Natural killer cell (primary cell): ENCODE results near the gene CDK11B. TPM values are rescaled to one million over a fixed set of nuclear protein-coding genes. Genes with fewer than 3 reads are reported as not detected.

Experiments used
- ATAC-seq, 3 donors: fragments of 150-1000 bp in 2 of 3; fragments of 200-7000 bp in 1 of 3; cut with Tn5 transposase; 1 replicate in 1 of 3; 2 replicates in 2 of 3; pipeline ENCODE4 v1.10.0; 2021; ENCODE audit warnings: mild to moderate bottlenecking in 2 of 3, moderate library complexity in 2 of 3
- DNase-seq, 2 donors: peaks; one replicate each; pipeline versions ENCODE4 v3.0.0 to v3.0.0-alpha.2; 2013 to 2021; ENCODE audit warnings: mixed read lengths in 1 of 2
- H3K27ac ChIP-seq: one replicate; pipeline ENCODE4 v1.5.1; 2013; ENCODE audit warnings: mild to moderate bottlenecking, low read length
- H3K27me3 ChIP-seq: one replicate; pipeline ENCODE4 v1.6.1; 2013; ENCODE audit warnings: low read length; ENCODE audit not compliant: control insufficient read depth, insufficient read depth
- H3K36me3 ChIP-seq: one replicate; pipeline ENCODE4 v1.6.1; 2013; ENCODE audit warnings: low read length; ENCODE audit not compliant: control insufficient read depth, insufficient read depth
- H3K4me1 ChIP-seq: one replicate; pipeline ENCODE4 v1.6.1; 2013; ENCODE audit warnings: low read length; ENCODE audit not compliant: control insufficient read depth, insufficient read depth
- H3K4me3 ChIP-seq: one replicate; pipeline ENCODE4 v1.5.1; 2013; ENCODE audit warnings: low read length
- H3K9me3 ChIP-seq: one replicate; pipeline ENCODE4 v1.6.1; 2013; ENCODE audit warnings: low read length; ENCODE audit not compliant: control insufficient read depth, insufficient read depth
- H3K27ac Mint-ChIP-seq, 2 donors: one replicate each; pipeline ENCODE4 v1.8.0; 2022; ENCODE audit warnings: mild to moderate bottlenecking in 2 of 2, mixed read lengths in 2 of 2, moderate library complexity in 1 of 2
- H3K27me3 Mint-ChIP-seq, 2 donors: one replicate each; pipeline ENCODE4 v1.8.0; 2022; ENCODE audit warnings: low read depth in 2 of 2, mixed read lengths in 2 of 2
- H3K36me3 Mint-ChIP-seq: one replicate; pipeline ENCODE4 v1.8.0; 2022; ENCODE audit warnings: mixed read lengths
- H3K4me1 Mint-ChIP-seq, 2 donors: one replicate each; pipeline ENCODE4 v1.8.0; 2022; ENCODE audit warnings: mixed read lengths in 2 of 2
- H3K4me3 Mint-ChIP-seq: one replicate; pipeline ENCODE4 v1.8.0; 2022; ENCODE audit warnings: mild to moderate bottlenecking, moderate library complexity, mixed read lengths
- H3K9me3 Mint-ChIP-seq, 2 donors: one replicate each; pipeline ENCODE4 v1.8.0; 2022; ENCODE audit warnings: mixed read lengths in 2 of 2
- WGBS: methylation state at CpG from one replicate; pipeline ENCODE4 v1.1.7; 2013; ENCODE audit warnings: missing lambda C conversion rate; ENCODE audit not compliant: insufficient coverage; 5-methylcytosine and 5-hydroxymethylcytosine counted together
- intact Hi-C: fragments of 100-400 bp; cut with micrococcal nuclease; formaldehyde crosslinking; loops from one replicate; pipeline ENCODE4 v1.14.2; 2022
- total RNA-seq, 4 donors: library from RNA; stranded (reverse); fragments of 120-200 nt in 1 of 4; gene quantifications; one replicate each; pipeline versions ENCODE4 v1.2.3 to v1.2.4, GENCODE V29; 2013 to 2022
- TF ChIP-seq, protein P1 (sequence below): fragments of 200-600 bp; IDR thresholded peaks from one replicate; pipeline ENCODE4 v1.8.0; 2022; ENCODE audit warnings: antibody characterized with exemption

Gene CDK11B
- total RNA-seq, 3 donors from 2014 or later (not counting 1 experiment from before 2014, with no cell fraction given), result 49.6 to 65.9 (median 50.2) TPM

DNA sequence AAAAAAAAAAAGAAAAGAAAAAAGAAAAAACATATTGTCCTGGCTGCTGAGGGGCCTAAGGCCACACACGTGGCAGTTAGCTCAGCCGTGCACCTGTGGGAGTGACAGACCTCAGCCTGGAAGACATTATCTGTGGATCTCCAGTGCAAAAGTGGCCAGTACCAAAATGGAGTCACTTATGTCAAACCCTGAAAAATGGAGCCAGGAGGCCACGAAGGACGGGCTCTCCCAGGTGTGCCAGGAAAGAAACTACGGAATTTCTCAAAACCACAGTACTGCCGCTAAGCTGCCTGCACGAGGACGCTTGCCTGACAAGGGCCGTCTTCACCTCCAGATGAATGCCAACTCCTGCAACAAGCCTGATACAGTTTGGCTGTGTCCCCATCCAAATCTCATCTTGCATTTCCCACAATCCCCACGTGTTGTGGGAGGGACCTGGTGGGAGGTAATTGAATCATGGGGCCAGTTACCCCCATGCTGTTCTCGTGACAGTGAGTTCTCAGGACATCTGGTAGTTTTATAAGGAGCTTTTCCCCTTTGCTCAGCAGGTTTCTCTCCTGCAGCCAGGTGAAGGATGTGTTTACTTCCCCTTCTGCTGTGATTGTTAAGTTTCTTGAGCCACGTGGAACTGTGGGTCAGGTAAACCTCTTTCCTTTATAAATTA, 48.9 kb downstream of the CDK11B start:
- H3K27ac Mint-ChIP-seq, result no peak overlapping the region
- H3K27me3 Mint-ChIP-seq, result no peaks in the 10 kb centered on the region
- Histone ChIP-seq H3K27me3 (no peaks in the 10 kb centered on the region), H3K36me3 (no peaks in the 10 kb centered on the region), H3K4me1 (peaks cover 15% of the 10 kb centered on the region), H3K27ac (no peak overlapping the region), H3K4me3 (no peak overlapping the region), H3K9me3 (no peaks in the 10 kb centered on the region)
- no peaks in the 10 kb centered on the region for H3K36me3 Mint-ChIP-seq
- peaks cover 14 to 16% of the 10 kb centered on the region in 2 donors for H3K4me1 Mint-ChIP-seq
- intact Hi-C loops, result loop anchor here (10.0 kb wide), 1 partner anchor 65 kb away; no protein-coding TSS in a partner anchor
- DNase-seq (no peak), ATAC-seq (no peak)
- no peaks in the 10 kb centered on the region for H3K9me3 Mint-ChIP-seq
- 82% methylated on average over 11 of the region's 12 CpGs for WGBS
- H3K4me3 Mint-ChIP-seq, result no peak overlapping the region
- TF ChIP-seq, protein P1, sequence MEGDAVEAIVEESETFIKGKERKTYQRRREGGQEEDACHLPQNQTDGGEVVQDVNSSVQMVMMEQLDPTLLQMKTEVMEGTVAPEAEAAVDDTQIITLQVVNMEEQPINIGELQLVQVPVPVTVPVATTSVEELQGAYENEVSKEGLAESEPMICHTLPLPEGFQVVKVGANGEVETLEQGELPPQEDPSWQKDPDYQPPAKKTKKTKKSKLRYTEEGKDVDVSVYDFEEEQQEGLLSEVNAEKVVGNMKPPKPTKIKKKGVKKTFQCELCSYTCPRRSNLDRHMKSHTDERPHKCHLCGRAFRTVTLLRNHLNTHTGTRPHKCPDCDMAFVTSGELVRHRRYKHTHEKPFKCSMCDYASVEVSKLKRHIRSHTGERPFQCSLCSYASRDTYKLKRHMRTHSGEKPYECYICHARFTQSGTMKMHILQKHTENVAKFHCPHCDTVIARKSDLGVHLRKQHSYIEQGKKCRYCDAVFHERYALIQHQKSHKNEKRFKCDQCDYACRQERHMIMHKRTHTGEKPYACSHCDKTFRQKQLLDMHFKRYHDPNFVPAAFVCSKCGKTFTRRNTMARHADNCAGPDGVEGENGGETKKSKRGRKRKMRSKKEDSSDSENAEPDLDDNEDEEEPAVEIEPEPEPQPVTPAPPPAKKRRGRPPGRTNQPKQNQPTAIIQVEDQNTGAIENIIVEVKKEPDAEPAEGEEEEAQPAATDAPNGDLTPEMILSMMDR, result no peak

DNA sequence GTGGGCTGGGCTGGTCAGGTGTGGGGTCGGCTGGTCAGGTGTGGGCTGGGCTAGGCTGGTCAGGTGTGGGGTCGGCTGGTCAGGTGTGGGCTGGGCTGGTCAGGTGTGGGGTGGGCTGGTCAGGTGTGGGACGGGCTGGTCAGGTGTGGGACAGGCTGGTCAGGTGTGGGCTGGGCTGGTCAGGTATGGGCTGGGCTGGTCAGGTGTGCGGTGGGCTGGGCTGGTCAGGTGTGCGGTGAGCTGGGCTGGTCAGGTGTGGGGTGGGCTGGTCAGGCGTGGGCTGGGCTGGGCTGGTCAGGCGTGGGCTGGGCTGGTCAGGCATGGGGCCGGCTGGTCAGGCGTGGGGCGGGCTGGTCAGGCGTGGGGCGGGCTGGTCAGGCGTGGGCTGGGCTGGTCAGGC, 52.6 kb downstream of the CDK11B start:
- intact Hi-C loops, result no loop called here
- H3K27me3 Mint-ChIP-seq, result no peaks in the 10 kb centered on the region
- 93% methylated on average over 13 of the region's 13 CpGs for WGBS

GRCh38 chr1:1605724-1606123, 53.1 kb downstream of the CDK11B start:
- H3K4me1 ChIP-seq, result peaks cover 6% of the 10 kb centered on the region
- intact Hi-C loops, result no loop called here
- no peak for ATAC-seq
- DNase-seq, result no peak
- Mint-ChIP-seq H3K9me3 (no peaks in the 10 kb centered on the region), H3K27ac (no peak overlapping the region), H3K36me3 (no peaks in the 10 kb centered on the region), H3K27me3 (no peaks in the 10 kb centered on the region), H3K4me1 (no peaks in the 10 kb centered on the region), H3K4me3 (no peak overlapping the region)
- TF ChIP-seq, protein P1, result no peak
- no peaks in the 10 kb centered on the region for H3K27me3 ChIP-seq
- H3K27ac ChIP-seq, result no peak overlapping the region
- 93% methylated on average over 17 of the region's 17 CpGs for WGBS
- no peak overlapping the region for H3K4me3 ChIP-seq
- H3K36me3 ChIP-seq, result no peaks in the 10 kb centered on the region
- H3K9me3 ChIP-seq, result no peaks in the 10 kb centered on the region

More for the DNA sequence above, 52.6 kb downstream of the CDK11B start:
- Mint-ChIP-seq H3K27ac (no peak overlapping the region), H3K9me3 (no peaks in the 10 kb centered on the region), H3K36me3 (no peaks in the 10 kb centered on the region), H3K4me1 (no peaks in the 10 kb centered on the region), H3K4me3 (no peak overlapping the region)
- no peak for DNase-seq
- TF ChIP-seq, protein P1, result no peak
- H3K27ac ChIP-seq, result no peak overlapping the region
- peaks cover 4% of the 10 kb centered on the region for H3K4me1 ChIP-seq
- no peak for ATAC-seq
- no peak overlapping the region for H3K4me3 ChIP-seq
- no peaks in the 10 kb centered on the region for H3K27me3 ChIP-seq
- no peaks in the 10 kb centered on the region for H3K9me3 ChIP-seq
- no peaks in the 10 kb centered on the region for H3K36me3 ChIP-seq
